NCI-H2196 treated with DMSO at 0.1 percent for 48 hours (cell line): Measurements from ENCODE around the gene ERMP1.

ENCODE experiments used
- DNase-seq: peaks from one replicate; lab custom pipeline; 2025; ENCODE audit not compliant: unreplicated experiment; lab: John Stamatoyannopoulos, UW

Gene ERMP1

DNA sequence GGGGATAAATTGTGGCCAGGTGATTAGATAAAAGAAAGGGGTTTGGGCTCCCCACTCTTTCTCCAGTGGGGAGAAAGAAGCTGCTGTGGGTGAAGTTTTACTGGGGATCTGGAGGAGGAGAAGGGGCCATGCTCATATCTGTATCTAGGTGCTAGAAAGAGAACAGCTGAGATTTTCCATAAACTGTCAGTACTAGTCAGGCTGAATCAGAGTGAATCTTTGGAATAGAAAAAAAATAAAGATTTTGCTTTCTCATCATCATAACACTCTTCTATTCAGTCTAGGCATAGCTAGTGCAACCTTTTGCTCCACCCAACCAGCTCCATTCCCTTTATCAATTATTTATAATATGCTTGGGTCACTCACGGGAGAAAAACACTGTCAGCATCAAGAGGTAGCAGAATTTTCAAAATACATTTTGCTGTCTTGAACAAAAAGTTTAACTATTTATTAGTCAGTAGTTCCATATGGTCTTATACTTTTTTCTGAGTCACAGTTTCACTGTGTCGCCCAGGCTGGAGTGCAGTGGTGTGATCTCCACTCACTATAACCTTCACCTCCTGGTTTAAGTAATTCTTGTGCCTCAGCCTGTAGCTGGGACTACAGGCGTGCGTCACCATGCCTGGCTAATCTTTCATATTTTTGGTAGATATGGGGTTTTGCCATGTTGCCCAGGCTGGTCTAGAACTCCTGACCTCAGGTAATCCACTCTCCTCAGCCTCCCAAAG, 21.3 kb upstream of the ERMP1 start:
- no peak for DNase-seq

DNA sequence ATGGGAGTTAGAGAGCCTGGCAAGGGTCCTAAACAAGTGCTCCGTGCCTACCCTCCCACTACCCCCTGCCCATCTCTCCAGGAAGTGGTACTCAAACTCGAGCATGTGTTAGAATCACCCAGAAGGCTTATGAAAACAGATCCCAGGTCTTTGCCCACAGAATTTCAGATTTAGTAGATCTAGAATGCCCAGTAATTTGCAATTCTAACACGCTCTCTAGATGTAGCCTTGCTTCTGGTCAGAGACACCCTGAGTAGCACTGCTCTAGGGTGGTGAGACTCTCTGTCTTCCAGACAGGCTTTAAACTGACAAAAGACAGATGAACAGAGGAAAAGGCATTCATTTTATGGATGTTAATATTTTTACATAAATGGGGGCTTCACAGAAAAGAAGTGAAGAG, 20.7 kb upstream of the ERMP1 start:
- no peak for DNase-seq

DNA sequence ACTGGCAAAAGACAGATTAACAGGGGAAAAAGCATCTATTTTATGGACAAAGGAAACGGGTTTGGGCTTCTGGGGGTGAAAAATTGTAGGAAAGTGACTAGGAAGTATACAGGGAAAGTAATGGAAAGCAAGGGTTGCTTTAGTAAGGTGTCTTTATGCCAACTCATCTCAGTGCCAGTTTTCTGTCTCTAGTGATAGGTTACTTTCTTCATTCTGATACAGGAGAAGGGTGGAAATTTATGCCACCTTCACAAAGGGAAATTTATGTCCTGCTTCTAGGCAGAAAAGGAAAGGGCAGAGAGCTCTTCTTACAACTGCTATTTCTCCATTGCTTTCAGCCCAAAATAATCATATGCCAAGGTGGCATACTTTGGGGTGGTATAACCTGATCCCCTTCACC, 20.1 kb upstream of the ERMP1 start:
- no peak for DNase-seq

DNA sequence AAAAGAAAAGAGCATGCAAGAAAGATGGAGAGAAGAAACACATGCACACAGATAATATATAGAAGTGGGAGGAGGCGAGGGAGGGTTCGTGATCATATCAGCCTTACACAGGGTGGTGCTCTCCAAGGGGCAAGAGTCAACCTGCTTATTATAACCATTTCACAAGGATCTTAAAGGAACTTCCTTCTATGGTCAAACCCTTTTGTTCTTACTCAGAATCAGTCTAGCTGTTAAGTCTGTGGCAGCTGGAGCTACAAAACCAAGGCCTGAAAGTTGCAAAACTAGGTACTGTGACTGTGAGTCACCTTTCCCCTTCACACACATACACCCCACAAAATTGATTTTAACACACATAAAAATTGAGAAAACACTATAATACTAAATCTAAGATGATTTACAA, 18.5 kb upstream of the ERMP1 start:
- DNase-seq, result no peak

DNA sequence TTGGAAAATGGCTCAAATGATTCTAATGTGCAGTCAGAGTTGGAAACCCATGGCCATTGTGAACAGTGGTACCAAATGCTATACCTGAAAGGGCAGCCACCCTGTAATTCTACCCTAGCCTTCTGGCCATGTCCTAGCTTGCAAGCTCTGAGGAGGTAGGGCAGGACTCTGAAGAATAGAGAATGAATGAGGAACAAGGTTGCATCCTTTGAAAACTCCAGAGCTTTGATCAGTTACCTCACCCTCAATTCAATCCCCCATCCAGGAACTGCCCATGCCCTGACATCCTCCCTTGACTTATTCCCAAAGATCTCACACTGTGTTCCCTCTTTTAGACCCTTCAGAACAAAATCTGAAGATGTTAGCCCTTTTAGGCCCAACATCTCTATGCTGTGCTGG, 17.8 kb upstream of the ERMP1 start:
- DNase-seq, result no peak

DNA sequence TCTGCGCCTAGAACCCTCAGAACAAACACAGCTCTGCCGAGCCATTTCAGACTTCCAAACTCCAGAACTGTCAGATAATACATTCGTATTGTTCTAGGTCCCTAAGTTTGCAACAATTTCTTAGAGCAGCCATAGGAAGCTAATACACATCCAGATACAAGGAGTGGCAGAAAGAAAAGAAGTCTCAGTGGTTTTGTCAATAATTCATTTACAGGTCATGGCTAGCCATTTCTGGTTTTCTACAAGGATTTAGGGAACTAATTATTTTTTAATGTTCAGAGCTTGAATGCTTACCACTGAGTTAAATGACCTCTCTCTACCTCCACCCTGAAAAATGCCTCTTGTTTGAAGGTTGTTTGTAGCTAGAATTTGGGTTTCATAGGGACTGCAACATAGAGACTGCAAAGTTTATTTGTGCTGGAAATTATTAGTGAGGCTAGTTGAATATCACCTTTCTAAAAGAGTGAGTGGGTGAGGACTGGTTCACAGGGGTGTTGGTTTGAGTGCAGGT, 15.5 kb upstream of the ERMP1 start:
- DNase-seq, result no peak

DNA sequence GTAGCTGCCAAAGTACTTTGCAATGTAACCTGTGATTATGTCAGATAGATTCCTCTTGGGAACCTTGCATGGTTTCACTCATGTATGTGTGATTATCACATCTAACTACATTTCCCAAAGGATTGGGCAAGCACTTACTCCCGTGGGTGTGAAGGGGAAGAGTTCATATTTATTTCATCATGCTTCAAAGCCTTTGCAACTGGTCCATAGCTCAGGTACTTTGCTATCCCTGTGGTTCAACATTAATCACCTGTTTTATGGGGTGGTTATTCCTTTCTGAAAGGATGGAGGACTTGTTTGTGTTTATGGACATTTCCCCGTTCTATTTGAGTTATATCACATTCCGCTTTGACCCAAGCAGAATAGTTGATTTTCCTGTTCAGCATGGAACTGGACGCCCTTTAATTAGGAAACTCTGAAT, 13.6 kb upstream of the ERMP1 start:
- DNase-seq, result no peak

DNA sequence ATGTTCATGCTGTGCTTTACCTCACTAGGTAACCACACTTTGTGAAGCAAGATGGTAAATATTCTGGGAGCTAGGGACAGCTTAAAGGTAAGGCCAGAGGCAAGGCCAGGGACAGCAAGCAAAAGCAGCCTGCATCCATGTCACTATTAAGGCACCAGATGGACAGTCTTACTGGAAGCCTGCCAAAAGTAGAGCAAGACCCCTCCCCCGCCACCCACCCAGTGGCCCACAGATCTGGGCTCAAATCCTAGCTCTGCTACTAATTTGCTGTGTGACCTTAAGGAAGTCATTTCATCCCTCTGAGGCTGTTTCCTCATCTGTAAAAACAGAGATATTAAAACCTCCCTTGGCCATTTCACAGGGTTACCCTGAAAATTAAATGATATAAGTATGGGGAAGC, 13.2 kb upstream of the ERMP1 start:
- no peak for DNase-seq

DNA sequence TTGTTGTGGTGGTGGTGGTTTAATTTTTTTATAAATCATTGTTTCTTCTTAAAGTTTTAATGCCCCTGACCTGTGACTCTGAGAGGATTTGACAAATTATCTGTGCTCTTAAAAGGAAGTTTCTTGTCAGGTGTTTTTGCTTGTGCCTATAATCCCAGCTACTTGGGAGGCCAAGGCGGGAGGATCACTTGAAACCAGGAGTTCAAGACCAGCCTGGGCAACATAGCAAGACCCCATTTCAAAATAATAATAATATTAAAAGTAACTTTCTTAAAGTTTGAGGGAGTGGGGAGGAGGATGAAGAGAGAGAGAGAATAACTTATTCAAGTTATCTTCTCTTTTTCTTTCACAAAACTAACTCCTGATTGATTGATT, 12.2 kb upstream of the ERMP1 start:
- no peak for DNase-seq

DNA sequence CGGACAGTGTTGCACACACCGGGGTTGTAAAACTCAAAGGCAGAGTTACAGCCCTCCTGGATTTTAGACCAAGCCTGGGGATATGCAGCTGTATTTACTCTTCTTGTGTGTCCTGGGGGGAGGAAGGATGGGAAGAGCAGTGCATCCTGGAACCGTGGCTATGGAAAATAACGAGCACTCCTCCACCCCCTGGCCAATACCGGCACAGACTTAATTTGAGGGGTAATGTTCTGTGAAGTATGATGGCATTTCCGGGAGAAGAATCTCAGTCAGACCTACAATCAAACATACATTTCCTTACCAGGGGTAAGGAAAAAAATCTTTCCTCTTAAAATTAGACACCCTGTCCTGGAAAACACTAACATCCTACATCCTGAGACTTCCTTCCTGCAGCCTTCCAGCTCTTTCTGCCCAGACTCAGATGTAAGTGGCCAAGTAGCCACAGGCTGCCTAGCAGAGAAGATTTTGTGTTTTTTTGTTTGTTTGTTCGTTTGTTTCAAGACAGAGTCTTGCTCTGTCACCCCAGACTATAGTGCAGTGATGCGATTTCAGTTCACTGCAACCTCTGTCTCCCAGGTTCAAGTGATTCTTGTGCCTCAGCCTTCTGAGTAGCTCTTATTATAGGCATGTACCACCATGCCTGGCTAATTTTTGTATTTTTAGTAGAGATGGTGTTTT, 11.0 kb upstream of the ERMP1 start:
- peak; percentile 90 for DNase-seq

DNA sequence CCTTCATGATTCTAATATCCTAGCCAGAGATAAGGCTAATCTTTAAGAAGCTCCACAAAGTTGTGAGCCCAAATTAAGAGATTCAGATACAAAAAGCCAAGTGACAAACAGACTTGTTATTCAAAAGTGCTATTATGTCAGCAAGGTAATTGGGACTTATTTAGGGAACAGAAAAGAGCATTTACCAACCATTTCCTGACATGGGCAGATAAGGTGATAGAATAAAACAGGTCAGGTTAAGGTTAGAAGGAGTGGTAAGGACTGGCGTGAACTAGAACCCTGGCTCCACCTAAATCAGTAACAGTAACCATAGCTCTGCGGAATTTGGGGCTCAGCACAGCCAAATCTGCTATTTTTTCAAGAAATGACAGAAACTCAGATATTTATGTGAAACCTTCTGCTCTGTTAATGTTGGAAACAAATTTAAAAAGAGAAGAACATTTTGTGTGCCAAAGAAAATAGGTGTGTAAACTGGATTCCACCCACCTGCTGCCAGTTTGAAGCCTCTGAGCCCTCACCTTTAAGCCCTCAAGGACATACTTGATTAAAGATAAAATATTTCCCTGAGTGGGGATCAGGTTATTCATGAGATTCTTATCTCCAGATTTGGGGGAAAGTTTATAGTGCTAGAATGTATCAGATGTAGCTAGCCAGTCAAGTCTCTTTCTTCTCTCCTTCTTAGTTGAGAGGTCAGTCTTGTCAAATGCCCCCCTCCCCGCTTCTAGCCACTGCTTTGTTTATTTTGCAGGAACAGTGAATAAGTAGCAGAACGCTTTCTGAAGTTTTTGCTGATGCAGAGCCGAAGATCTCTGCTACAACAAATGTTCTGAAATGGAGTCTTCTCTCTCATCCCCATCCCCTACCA, 10.2 kb upstream of the ERMP1 start:
- peak; percentile 53 for DNase-seq

DNA sequence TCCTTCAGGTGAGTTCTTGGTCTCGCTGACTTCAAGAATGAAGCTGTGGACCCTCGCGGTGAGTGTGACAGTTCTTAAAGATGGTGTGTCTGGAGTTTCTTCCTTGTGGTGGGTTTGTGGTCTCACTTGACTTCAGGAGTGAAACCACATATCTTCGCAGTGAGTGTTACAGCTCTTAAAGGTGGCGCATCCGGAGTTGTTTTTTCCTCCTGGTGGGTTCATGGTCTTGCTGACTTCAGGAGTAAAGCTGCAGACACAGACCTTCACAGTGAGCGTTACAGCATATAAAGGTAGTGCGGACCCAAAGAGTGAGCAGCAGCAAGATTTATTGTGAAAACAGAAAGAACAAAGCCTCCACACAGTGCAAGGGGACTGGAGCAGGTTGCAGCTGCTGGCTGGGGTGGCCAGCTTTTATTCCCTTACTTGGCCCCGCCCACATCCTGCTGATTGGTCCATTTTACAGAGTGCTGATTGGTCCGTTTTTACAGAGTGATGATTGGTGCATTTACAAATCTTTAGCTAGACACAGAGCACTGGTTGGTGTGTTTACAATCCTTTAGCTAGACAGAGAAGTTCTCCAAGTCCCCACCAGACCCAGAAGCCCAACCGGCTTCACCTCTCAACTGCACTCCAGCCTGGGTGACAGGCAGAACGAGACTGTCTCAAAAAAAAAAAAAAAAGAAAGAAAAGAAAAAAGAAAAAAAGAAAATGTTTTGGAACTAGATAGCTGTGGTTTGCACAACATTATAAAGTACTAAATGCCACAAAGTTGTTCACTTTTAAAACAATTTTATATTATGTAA, 9.1 kb upstream of the ERMP1 start:
- DNase-seq, result no peak

DNA sequence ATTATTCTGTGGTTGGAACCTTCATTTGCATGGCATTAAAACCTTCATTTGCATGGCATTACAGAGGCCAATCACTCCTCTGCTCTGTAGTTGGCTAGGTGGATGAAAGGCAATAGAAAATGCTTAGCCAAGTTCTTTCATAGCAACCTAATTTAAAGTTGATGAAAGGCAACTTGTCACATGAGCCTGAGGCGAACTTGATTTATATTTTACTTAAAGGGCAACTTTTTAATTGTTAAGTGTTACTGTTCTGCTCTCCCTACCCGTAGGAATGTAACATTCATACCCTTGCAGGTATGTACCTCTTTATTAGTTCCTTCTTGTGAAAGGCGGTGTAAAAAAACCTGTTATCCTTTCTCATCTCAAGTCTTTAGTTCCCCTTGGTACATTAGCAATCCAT, 7.9 kb upstream of the ERMP1 start:
- no peak for DNase-seq

DNA sequence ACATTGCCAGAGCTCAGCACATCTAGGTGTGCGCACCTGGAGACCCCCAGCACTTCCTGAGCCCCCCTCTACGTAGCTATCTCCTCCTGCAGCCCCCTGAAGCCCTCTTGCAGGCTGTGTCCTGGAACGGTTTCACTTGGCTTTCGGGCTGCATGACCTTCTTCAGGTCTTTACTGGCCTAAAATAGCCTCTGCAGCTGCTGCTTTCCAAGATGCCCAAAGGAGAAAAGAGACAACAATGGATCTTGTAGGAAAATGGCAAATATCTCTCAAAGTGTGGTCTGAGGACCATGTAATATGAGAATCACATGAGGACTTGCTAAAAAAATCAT, 6.6 kb upstream of the ERMP1 start:
- DNase-seq, result no peak

DNA sequence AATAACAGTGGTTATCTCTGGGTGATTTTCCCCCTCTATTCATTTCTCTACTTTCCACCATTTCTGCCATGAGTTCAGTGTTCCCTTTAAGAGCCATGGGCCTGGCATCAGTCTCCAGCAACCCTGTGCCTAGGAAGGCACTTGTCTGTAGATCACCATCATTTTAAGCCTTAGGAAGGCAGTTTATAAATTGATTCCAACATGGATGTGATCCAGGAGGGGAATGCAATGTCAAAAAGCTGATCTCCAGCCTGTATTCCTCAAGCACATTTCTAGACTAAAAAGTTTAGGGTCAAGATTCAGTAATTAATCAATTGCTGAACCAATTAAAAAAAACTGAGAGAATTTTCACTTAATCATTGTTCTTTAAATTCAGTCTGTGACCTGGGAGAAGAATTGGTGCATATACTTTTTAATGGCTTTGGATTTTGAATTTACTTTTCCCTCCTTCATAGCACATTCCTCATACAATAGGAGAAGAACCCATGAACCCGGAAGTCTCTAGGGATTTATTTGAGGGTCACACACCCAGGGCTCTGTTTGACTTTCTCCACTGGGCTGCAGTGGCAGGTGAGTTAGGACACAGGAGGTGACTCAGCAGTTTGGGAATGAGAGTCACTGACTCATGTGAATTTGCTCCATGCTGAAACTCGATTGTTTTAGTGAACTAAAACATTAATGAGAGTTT, 6.1 kb upstream of the ERMP1 start:
- peak; percentile 72 for DNase-seq

DNA sequence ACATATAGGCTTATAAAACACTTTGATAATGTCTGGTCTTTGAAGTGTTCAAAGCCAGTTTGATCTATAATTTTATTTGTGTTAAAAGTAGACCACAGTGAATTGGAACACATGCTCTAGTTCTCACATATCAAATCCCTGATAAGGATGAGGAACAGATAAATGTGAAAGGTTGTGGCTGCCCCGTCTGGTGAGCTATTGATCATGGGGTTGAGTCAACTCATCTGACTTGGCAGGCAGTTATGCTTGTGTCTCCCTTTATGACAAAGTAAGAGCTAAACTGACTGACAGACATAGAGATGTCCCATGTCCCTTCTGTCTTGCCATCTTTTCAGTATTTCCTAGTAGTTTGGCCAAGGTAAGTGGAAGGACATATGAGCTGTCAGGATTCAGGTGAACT, 2.9 kb upstream of the ERMP1 start:
- DNase-seq, result no peak

DNA sequence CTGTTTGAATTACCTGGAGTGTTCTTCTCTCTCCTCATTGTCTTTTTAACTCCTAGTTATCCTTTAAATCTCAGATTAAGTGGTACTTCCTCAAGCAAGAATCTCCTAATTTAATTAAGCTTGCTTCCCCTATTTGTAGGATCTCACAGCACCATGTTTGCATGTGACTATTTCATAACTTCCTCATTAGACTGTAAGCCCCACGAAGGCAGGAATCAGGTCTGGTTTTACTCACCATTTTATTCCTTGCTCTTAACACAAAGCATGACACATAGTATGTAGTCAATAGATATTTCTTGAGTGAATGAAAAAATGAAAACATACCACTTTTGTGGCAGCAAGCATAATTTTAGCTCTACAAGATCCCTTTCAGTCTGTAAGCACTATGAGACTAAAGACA, 1.3 kb upstream of the ERMP1 start:
- no peak for DNase-seq

DNA sequence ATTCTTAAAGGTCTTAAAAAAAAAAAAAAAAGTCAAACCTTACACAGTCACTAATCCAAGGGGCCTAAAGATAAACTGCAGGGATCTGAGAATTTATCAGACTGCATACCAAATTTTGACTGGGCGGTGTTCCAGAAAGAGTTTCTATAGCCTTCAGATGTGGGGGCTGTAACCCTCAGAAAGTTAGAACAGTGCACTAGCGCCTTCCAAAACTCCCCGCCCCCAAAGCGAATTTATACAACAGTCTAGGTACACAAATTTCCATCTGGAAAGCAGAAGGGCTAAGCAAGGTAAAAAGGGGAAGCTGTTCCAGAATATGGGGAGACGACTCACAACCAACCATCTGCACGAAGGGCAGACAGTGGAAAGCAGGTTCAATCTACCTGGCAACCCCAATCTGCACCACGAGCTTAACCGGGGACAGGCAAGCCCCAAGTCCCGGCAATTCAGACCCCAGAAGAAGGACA, 813 bp downstream of the ERMP1 start:
- DNase-seq, result no peak

DNA sequence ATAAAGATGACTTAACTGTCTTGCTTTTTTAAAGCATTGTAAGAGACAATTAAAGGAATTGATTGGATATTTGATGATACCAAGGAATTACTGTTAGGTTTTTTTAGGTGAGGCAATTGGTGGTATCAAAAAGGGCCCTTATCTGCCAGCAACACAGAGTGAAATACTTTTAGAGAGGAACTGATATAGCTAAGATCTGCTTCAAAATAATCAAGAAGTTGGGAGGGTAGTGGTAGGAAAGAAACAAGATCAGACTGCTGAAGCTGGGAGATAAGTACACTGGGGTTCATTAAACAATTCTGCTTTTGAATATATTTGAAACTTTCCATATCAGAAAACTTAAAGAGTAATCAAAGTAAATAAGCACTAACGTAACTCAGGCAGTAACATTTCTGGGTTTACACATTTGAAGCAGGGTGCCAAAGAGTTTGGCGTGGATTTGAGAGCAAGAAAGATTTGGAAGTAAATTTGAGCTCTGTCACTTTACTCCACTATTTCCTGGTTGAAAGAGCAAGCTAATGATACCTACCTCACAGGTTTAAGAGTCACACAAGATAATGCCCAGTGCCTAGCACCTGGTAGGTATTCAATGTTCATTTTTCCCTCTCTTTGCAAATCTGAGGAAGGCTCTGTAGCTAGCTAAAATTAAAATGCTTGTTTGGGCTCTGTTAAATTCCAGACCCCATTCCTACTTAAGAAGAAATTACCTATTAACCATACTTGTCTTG, 6.9 kb downstream of the ERMP1 start:
- no peak for DNase-seq

DNA sequence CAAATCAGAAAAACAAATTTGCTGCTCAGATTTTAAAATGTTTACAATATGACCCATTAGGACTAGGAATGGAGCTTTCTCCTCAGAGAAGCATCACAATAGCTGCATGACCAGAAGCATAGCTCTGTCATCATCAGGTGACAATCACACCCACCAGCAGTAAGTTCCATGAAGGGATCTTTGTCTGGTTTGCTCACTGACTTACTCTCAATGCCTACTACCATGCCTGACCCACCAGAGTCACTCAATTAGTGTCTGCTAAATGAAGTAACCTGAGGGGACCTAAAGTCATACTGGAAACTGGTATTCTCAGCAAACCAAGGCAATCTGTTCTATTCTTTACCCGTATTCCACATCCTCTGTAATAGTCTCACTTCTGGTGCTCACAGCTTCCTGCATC, 7.7 kb downstream of the ERMP1 start:
- DNase-seq, result no peak
